ENCODE results near the gene TMEM53. TPM values are rescaled to one million over a fixed set of nuclear protein-coding genes. Genes with fewer than 3 reads are reported as not detected.

The TMEM53 gene
- total RNA-seq, 1 donor from 2014 or later = 6.3 TPM

DNA sequence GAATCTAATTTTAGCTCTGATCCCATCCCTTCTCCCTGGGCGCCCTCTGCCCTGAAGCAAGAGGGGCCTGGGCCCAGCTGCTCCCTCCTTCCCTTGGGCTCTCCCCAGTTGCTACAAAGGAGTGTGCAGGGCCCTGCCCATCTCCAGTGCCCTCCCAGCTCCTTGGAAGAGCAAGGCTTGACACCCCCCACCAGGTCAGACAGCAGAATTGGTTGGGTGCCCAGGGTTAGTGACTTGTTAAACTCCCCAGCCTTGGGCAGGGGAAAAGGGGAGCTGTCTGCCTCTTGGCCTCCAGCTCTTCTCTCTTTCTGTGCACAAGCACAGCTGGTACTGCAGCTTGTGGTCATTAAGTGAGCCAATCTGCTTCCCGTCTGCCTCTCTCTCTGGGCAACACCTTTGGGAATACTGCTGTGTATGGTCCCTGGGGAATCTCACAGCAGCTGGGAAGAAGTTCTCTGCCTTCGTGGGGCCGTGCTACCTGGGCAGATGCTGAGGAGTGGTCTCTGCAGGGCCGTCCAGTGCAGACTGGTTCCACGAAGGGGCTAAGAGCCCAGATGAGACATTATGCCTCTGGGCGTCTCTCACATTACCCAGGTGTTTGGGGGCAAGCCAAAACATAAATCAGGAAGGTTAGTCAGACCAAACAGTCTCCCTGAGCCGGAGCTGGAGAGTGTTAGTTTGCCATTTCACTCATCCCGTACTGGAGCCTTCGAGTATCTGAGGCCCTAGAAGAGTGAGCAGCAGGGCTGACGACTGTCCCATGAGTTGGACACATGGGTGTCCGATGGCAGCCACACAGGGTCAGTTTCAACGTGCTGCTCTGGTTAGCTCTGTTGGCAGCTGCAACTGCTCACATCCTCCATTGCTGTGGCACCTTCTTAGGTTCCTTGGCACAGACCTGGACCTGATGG lies 37.3 kb downstream of the TMEM53 start:
- no peak for DNase-seq (ENCODE audit: low read depth)
- TF ChIP-seq, protein P1, sequence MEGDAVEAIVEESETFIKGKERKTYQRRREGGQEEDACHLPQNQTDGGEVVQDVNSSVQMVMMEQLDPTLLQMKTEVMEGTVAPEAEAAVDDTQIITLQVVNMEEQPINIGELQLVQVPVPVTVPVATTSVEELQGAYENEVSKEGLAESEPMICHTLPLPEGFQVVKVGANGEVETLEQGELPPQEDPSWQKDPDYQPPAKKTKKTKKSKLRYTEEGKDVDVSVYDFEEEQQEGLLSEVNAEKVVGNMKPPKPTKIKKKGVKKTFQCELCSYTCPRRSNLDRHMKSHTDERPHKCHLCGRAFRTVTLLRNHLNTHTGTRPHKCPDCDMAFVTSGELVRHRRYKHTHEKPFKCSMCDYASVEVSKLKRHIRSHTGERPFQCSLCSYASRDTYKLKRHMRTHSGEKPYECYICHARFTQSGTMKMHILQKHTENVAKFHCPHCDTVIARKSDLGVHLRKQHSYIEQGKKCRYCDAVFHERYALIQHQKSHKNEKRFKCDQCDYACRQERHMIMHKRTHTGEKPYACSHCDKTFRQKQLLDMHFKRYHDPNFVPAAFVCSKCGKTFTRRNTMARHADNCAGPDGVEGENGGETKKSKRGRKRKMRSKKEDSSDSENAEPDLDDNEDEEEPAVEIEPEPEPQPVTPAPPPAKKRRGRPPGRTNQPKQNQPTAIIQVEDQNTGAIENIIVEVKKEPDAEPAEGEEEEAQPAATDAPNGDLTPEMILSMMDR (conservative IDR thresholded peaks at IDR 0.05; ENCODE audit: low read depth, low read length) = no peak

DNA sequence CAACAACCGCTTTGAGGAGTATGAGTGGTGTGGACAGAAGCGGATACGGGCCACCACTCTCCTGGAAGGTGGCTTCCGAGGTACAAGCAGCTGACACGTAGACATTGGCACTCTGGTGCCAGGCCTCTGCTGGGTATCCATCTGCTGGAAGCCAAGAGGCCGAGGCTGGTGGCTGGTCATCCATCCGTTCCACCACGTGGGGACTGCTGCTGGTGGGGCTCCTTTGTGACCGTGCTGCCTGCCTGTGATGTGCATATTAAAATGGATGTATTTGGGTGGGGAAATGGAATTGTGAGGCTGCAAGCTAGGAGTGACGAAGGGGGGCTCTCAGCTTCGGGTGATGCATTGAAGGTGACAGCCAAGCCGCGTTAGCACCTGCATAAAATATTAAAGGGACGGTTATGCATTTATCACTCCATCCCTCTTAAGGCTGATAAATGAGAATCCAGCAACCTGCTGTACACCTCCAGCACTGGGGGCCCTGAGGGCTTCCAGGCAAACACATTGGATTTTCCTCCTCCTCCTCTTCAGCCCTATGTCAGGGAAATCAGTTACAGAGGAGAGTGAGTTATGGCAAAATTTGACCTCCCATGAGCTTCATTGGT lies 38.1 kb downstream of the TMEM53 start:
- DNase-seq (ENCODE audit: low read depth) = no peak
- H3K4me3 ChIP-seq (ENCODE audit: low read depth, low read length) = no peak overlapping the region
- TF ChIP-seq, protein P1 (conservative IDR thresholded peaks at IDR 0.05; ENCODE audit: low read depth, low read length) = no peak

More for the DNA sequence above, 37.3 kb downstream of the TMEM53 start:
- H3K4me3 ChIP-seq (ENCODE audit: low read depth, low read length) = no peak overlapping the region

DNA sequence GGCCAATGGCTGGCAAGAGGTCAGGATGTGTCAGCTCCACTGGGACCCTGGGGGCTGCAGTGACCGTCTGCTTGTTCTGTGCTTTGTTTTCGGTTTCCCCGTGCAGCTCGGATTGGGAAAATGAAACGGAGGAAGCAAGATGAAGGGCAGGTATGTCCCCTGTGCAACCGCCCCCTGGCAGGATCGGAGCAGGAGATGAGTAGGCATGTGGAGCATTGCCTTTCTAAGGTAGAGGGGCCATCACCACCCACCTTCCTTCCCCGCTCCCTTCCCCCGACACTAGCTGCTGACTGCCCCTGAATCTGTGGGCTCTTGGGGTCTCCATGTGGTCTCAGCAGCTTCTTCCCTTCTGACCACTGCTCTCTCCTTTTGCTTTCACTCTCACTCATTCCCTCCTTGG lies 38.8 kb downstream of the TMEM53 start:
- DNase-seq (ENCODE audit: low read depth) = no peak
- TF ChIP-seq, protein P1 (conservative IDR thresholded peaks at IDR 0.05; ENCODE audit: low read depth, low read length) = no peak
- no peak overlapping the region for H3K4me3 ChIP-seq (ENCODE audit: low read depth, low read length)

DNA sequence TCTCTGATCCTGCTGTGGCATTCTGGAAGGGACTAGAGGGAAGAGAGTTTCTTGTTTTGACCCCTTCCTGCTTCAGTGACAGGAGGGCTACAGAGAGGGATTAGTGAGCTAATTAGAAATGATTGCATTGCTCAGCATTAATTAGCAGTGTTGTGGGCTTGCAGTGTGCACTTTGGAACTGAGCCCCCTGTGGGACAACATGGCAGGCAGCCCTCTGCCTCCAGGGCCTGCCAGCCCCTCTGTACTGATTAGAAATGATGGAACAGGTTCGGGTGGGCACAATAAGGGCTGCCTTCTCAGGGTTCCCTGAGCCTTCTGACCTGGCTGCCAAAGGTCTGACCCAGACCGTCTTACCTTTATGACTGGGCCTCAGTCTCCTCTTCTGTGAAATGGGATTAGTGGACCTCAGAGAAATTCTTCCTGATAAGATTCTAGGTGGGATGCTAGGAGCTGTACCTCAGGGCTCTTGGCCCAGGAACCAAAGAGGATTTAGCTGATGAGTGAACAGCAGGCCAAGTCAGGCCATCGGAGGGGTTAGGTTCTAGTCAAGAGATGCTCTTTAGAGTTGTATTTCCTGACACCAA lies 39.6 kb downstream of the TMEM53 start:
- DNase-seq (ENCODE audit: low read depth) = no peak
- TF ChIP-seq, protein P1 (conservative IDR thresholded peaks at IDR 0.05; ENCODE audit: low read depth, low read length) = no peak
- no peak overlapping the region for H3K4me3 ChIP-seq (ENCODE audit: low read depth, low read length)

DNA sequence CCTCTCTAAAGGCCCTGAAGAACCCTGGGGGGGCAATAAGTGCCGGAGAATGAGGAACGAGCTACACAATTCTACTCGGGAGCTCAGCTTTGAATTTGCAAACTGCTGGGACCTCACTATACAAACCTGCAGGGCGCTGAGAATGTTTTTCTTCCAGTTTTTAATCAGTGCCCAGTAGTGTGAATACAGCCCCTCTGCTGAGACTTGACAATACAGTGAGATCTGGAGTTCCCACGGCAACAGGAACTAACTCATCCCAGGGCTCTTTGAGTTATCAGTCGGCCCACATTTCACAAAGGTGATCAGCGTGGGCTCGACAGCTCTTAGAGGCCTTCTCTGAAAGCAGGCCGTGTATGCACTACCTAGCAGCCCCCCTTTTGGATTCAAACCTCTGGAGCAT lies 41.7 kb downstream of the TMEM53 start:
- no peak for DNase-seq (ENCODE audit: low read depth)
- TF ChIP-seq, protein P1 (conservative IDR thresholded peaks at IDR 0.05; ENCODE audit: low read depth, low read length) = no peak
- H3K4me3 ChIP-seq (ENCODE audit: low read depth, low read length) = peak overlapping the region; percentile 72

DNA sequence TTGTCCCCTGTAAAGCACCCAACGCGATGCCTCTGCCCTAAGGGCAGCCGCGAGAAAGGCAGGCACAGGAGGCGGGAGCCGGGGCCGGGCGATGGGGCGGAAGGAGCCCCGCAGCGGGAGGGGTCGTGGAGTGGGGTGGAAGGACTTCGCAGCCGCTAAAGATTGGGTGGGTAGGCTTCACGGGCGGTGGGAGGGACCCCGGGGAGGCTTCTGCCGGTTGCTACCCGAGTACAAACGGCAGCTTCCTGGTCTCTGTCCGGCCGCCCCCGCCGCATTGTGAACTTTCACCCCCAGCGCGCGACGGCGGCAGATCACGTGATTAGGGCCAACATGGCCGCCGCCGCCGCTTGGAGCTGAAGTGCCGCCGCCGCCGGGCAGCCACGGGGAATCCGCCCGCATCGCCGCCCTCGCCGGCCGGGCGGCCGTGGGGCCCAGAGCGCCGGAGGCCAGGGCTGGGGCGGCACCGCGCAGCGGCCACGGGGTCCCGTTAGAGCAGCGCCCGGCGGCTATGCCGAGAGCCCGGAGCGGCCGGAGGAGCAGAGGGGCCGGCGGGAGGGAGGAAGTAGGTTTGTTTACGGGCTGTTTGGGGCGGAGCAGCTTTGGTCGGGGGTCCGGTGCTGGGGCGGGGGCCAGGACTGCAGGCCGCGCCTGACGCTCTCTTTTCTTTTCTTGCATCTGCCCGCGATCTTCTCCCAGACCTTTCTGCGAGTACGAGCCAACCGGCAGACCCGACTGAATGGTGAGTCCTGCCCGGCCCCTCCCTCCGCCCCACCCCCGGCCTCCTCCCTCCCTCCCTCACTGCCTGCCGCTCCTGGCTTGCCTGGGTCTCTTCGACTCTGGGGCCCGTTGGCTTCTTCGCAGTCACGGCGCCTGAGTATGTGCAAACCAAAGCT lies 42.4 kb downstream of the TMEM53 start:
- TF ChIP-seq, protein P1 (conservative IDR thresholded peaks at IDR 0.05; ENCODE audit: low read depth, low read length) = no peak
- no peak for DNase-seq (ENCODE audit: low read depth)
- H3K4me3 ChIP-seq (ENCODE audit: low read depth, low read length) = peak overlapping the region; percentile 72
